ENCODE measurements around the gene MOSPD3.

The MOSPD3 gene

GRCh38 chr7:100567031-100567730 is 45.2 kb upstream of the MOSPD3 start:
- Mint-ChIP-seq H3K9me3 (no peaks in the 10 kb centered on the region), H3K27me3 (ENCODE audit: low read depth) (peaks cover 24% of the 10 kb centered on the region), H3K4me1 (peaks cover 29% of the 10 kb centered on the region), H3K27ac (peak overlapping the region; percentile 5 to 38 (median 10)), H3K36me3 (ENCODE audit: low read depth) (peaks cover 6% of the 10 kb centered on the region), H3K4me3 (peak overlapping the region in 1 of 3 experiments; percentile 2)
- TF ChIP-seq CTCF (IDR thresholded peaks at IDR 0.05; ENCODE audit: unreplicated experiment in 3 of 3) = no peak

- peaks cover 5% of the 10 kb centered on the region for H3K36me3 Mint-ChIP-seq (ENCODE audit: low read depth)
- no peak overlapping the region for H3K27ac Mint-ChIP-seq
- peaks cover 29% of the 10 kb centered on the region for H3K4me1 Mint-ChIP-seq
- peaks cover 28% of the 10 kb centered on the region for H3K27me3 Mint-ChIP-seq (ENCODE audit: low read depth)
- H3K4me3 Mint-ChIP-seq = no peak overlapping the region
- no peak for TF ChIP-seq CTCF (IDR thresholded peaks at IDR 0.05; ENCODE audit: unreplicated experiment in 3 of 3)
- H3K9me3 Mint-ChIP-seq = no peaks in the 10 kb centered on the region
Measured at GRCh38 chr7:100567751-100568175, 44.6 kb upstream of the MOSPD3 start.

GRCh38 chr7:100568176-100568895 is 44.0 kb upstream of the MOSPD3 start:
- peaks cover 29% of the 10 kb centered on the region for H3K4me1 Mint-ChIP-seq
- H3K4me3 Mint-ChIP-seq = no peak overlapping the region
- peaks cover 28% of the 10 kb centered on the region for H3K27me3 Mint-ChIP-seq (ENCODE audit: low read depth)
- H3K9me3 Mint-ChIP-seq = no peaks in the 10 kb centered on the region
- TF ChIP-seq CTCF (IDR thresholded peaks at IDR 0.05; ENCODE audit: unreplicated experiment in 3 of 3) = no peak
- H3K27ac Mint-ChIP-seq = peak overlapping the region in 1 of 3 experiments; percentile 32
- peaks cover 4% of the 10 kb centered on the region for H3K36me3 Mint-ChIP-seq (ENCODE audit: low read depth)

- H3K27me3 Mint-ChIP-seq (ENCODE audit: low read depth) = peaks cover 28% of the 10 kb centered on the region
- no peaks in the 10 kb centered on the region for H3K9me3 Mint-ChIP-seq
- H3K4me3 Mint-ChIP-seq = peak overlapping the region; percentile 9 to 61 (median 20)
- H3K27ac Mint-ChIP-seq = peak overlapping the region in 2 of 3 experiments; percentile 32 to 36
- H3K4me1 Mint-ChIP-seq = peaks cover 25% of the 10 kb centered on the region
- no peaks in the 10 kb centered on the region for H3K36me3 Mint-ChIP-seq (ENCODE audit: low read depth)
- peak; percentile 14 to 31 (median 22) for TF ChIP-seq CTCF (IDR thresholded peaks at IDR 0.05; ENCODE audit: unreplicated experiment in 3 of 3)
Measured at GRCh38 chr7:100568896-100569844, 43.2 kb upstream of the MOSPD3 start.

GRCh38 chr7:100570954-100571828 is 41.1 kb upstream of the MOSPD3 start:
- Mint-ChIP-seq H3K9me3 (no peaks in the 10 kb centered on the region), H3K27ac (peak overlapping the region; percentile 51 to 80 (median 56)), H3K27me3 (ENCODE audit: low read depth) (peaks cover 28% of the 10 kb centered on the region), H3K4me3 (peak overlapping the region in 1 of 3 experiments; percentile 27), H3K36me3 (ENCODE audit: low read depth) (peaks cover 7% of the 10 kb centered on the region), H3K4me1 (peaks cover 25% of the 10 kb centered on the region)
- TF ChIP-seq CTCF (IDR thresholded peaks at IDR 0.05; ENCODE audit: unreplicated experiment in 3 of 3) = no peak

Measured in nephron (organoid).